Measurements from ENCODE around the gene TFAP2E. TPM values are rescaled to one million over a fixed set of nuclear protein-coding genes. Genes with fewer than 3 reads are reported as not detected.

The TFAP2E gene
- total RNA-seq, 4 donors from 2014 or later: 1.4 TPM; not detected in 3

GRCh38 chr1:35565742-35566133, 7.4 kb upstream of the TFAP2E start:
- H3K27me3 ChIP-seq: no peaks in the 10 kb centered on the region
- no peak overlapping the region for H3K27ac ChIP-seq
- H3K36me3 ChIP-seq: no peaks in the 10 kb centered on the region
- no peak for DNase-seq
- H3K4me1 ChIP-seq: peaks cover 0 to 1% (median 0%) of the 10 kb centered on the region in 4 donors
- TF ChIP-seq, protein P1, sequence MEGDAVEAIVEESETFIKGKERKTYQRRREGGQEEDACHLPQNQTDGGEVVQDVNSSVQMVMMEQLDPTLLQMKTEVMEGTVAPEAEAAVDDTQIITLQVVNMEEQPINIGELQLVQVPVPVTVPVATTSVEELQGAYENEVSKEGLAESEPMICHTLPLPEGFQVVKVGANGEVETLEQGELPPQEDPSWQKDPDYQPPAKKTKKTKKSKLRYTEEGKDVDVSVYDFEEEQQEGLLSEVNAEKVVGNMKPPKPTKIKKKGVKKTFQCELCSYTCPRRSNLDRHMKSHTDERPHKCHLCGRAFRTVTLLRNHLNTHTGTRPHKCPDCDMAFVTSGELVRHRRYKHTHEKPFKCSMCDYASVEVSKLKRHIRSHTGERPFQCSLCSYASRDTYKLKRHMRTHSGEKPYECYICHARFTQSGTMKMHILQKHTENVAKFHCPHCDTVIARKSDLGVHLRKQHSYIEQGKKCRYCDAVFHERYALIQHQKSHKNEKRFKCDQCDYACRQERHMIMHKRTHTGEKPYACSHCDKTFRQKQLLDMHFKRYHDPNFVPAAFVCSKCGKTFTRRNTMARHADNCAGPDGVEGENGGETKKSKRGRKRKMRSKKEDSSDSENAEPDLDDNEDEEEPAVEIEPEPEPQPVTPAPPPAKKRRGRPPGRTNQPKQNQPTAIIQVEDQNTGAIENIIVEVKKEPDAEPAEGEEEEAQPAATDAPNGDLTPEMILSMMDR (IDR thresholded peaks at IDR 0.05): no peak
- no peak for TF ChIP-seq POLR2A (IDR thresholded peaks at IDR 0.05)
- no peaks in the 10 kb centered on the region for H3K9me3 ChIP-seq
- H3K4me3 ChIP-seq: no peak overlapping the region

DNA sequence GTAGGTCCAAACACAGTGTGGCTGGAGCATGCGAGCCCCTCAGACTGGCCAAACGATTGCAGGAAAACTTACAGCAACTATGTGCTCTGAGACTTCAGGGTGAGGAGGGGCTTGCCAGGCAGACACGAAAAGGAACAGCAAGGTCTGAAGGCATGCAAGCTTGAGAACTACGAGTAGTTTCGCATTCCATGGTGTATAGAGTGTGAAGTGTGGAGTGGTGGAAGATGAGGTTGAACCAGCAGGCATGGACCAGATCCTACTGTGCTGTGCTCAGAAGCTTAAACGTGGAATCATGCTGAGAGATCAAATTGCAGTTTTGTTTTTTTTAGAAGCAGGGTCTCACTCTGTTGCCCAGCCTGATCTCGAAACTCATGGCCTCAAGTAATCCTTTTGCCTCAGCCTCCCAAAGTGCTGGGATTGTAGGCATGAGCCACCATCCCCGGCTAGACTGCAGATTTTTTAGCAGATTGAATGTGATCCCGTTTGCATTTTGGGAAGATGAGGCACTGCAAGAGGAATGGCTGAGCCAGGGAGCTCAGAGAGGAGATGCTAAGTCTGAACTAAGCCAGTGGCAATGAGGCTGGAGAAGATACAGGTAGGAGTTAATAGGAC, 5.1 kb upstream of the TFAP2E start:
- DNase-seq: no peak
- Histone ChIP-seq H3K9me3 (no peaks in the 10 kb centered on the region), H3K27me3 (no peaks in the 10 kb centered on the region), H3K4me1 (peaks cover 0 to 2% (median 0%) of the 10 kb centered on the region in 4 donors), H3K36me3 (no peaks in the 10 kb centered on the region), H3K4me3 (no peak overlapping the region), H3K27ac (no peak overlapping the region)
- TF ChIP-seq, protein P1 (IDR thresholded peaks at IDR 0.05): no peak
- TF ChIP-seq POLR2A (IDR thresholded peaks at IDR 0.05): no peak

DNA sequence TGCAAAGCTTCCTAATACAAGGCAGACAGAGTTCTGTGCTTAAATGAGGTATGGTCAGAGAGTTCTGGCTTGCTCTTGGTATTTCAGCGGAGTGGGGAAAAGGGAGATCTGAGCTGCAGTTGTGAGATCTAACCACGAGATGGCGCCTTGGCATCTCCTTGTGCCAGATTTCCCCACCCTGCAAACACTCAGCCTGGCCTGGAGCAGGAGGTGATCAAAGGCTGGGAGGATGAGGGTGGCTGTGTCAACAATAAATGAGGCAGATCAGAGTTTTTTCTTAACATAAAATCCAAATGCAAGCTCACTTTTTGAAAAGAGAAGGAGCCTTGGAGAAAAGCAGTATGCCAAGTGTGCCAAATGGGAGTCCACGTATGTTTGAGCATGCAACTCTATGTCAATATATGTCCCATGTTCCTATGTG, 4.1 kb upstream of the TFAP2E start:
- Histone ChIP-seq H3K27me3 (no peaks in the 10 kb centered on the region), H3K27ac (no peak overlapping the region), H3K4me3 (no peak overlapping the region), H3K9me3 (no peaks in the 10 kb centered on the region), H3K36me3 (no peaks in the 10 kb centered on the region), H3K4me1 (peaks cover 0 to 11% (median 2%) of the 10 kb centered on the region in 4 donors)
- DNase-seq: peak; percentile 61 to 85 (median 67)
- no peak for TF ChIP-seq POLR2A (IDR thresholded peaks at IDR 0.05)
- TF ChIP-seq, protein P1 (IDR thresholded peaks at IDR 0.05): peak; percentile 74 to 90 (median 86)

- DNase-seq: no peak
- Histone ChIP-seq H3K4me1 (peaks cover 0 to 11% (median 2%) of the 10 kb centered on the region in 4 donors), H3K36me3 (no peaks in the 10 kb centered on the region), H3K27ac (no peak overlapping the region), H3K9me3 (no peaks in the 10 kb centered on the region), H3K27me3 (no peaks in the 10 kb centered on the region), H3K4me3 (no peak overlapping the region)
- no peak for TF ChIP-seq POLR2A (IDR thresholded peaks at IDR 0.05)
- TF ChIP-seq, protein P1 (IDR thresholded peaks at IDR 0.05): no peak
These were observed 3.2 kb upstream of the TFAP2E start for GRCh38 chr1:35569936-35570335.

DNA sequence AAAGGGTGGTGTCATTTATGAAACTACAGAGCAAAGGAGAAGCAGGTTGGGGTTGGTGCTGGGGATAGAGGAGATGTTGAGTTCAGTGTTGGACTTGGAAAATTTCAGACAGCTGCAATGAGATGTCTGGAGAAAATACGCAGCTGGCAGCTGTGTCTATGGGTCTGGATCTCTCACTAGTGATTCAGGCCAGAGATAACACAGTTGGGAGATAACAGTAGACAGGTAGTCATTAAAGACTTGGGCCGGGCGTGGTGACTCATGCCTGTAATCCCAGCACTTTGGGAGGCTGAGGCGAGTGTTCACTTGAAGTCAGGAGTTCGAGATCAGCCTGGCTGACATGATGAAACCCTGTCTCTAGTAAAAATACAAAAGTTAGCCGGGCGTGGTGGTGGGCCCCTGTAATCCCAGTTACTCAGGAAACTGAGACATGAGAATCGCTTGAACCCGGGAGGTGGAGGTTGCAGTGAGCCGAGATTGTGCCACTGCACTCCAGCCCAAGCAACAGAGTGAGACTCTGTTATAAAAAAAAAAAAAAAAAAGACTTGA, 2.5 kb upstream of the TFAP2E start:
- H3K9me3 ChIP-seq: no peaks in the 10 kb centered on the region
- peaks cover 0 to 11% (median 2%) of the 10 kb centered on the region in 4 donors for H3K4me1 ChIP-seq
- no peak overlapping the region for H3K4me3 ChIP-seq
- DNase-seq: peak in 1 of 3 donors; percentile 30
- TF ChIP-seq, protein P1 (IDR thresholded peaks at IDR 0.05): no peak
- no peak for TF ChIP-seq POLR2A (IDR thresholded peaks at IDR 0.05)
- no peak overlapping the region for H3K27ac ChIP-seq
- H3K27me3 ChIP-seq: no peaks in the 10 kb centered on the region
- H3K36me3 ChIP-seq: no peaks in the 10 kb centered on the region
